Middle frontal gyrus (tissue), 1 donor: ENCODE results near the gene KCNH3.

Source experiments
- DNase-seq: peaks from one replicate; pipeline ENCODE4 v3.0.0-alpha.2; 2015; ENCODE audit warnings: low spot score; ENCODE audit errors: extremely low spot score

Gene KCNH3

GRCh38 chr12:49543914-49544815 is 5.3 kb downstream of the KCNH3 start:
- DNase-seq: no peak

- DNase-seq: no peak
Observed at GRCh38 chr12:49545815-49546214, 7.0 kb downstream of the KCNH3 start.

DNA sequence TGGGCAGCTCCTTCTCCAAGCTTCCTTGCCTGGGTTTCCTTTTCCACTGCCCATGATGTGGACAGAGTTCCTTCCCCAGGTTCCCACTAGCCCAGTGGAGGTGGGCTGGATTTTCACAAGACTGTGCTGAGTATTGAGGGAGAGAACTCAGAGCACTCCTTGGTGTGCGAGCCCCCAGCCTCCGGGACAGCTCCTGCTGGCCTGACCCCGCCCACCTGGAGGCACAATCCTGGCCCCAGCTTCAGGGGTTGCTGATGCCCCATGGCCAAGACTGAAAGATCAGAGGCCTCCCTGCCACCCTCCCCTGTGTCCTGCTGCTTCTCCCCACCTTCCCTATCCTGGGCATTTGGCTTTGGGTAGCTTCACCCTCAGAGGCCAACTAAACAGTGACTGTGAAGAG is 7.7 kb downstream of the KCNH3 start:
- DNase-seq: no peak

- no peak for DNase-seq
Observed at GRCh38 chr12:49547090-49547690, 8.4 kb downstream of the KCNH3 start.

DNA sequence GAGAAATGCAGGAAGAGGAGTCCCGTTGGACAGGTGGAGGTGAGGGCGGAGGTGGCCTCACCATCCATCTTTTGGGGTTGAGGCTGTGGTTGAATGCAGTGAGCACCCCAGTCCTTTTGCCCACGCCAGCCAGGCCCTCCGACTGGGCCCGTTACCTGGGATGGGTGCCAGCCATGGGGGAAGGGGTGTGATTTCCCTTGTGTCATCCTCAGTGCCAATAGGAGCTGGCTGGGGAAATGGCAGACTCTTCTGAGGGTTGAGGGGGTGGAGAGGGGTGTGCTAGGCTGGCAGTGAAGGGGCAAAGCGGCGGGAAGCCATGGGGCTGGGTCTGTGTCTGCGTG is 9.6 kb downstream of the KCNH3 start:
- DNase-seq: no peak

- DNase-seq: no peak
Observed at GRCh38 chr12:49548822-49549648, 10.2 kb downstream of the KCNH3 start.

DNA sequence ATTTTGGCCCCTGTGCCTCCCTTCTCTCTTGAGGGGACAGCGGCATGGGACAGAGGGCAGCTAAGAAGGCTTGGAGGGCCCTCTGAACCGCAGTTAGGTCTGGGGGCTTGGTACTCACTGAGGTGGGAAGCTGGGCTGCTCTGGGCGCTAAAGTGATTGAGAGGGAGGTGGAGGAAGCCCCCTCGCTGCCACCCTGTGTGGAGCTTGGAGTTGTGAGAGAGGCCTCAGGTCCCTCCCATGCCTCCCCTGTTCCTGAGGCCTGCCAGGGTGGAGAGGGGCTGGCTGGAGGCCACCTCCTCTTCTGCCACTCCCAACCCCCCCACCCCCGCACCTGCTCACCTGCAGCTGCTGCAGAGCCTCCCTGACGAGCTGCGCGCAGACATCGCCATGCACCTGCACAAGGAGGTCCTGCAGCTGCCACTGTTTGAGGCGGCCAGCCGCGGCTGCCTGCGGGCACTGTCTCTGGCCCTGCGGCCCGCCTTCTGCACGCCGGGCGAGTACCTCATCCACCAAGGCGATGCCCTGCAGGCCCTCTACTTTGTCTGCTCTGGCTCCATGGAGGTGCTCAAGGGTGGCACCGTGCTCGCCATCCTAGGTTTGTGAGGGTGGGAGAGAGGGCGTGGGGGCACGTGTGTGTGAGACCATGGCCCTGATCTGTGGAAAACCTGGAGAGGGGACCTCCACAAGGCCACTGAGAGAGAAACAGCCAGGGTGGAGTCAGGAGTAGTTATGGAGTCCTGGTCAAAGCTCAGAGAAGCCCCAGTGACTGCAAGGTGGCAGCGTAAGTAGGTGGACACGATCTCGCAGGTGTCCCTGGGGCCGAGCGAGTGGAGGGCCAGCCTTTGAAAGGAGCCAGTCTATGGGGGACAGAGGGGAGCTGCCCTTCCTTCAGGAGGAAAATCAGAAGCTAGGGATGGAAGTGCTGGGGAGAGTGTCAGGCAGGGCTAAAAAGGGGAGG is 11.2 kb downstream of the KCNH3 start:
- no peak for DNase-seq

GRCh38 chr12:49550693-49551252 is 11.9 kb downstream of the KCNH3 start:
- DNase-seq: no peak

DNA sequence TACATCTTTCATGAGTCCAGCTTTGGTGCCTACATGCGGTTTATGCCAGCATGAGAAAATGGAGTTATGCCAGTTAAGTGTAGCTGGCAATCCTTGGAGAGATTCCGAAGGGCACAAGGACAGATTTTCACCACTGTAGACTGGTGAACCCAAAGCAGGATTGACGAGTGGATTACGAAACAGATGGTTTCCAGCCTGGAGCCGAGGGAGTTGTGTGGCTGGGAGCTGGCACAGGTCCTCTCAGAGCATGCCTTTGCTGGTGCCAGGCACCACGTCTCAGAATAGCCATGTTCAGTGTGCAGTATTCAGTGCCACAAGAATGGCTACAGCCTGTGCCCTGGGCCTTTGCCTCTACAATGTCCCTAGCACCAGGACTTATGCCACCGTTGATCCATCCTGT is 13.2 kb downstream of the KCNH3 start:
- DNase-seq: peak; percentile 48

DNA sequence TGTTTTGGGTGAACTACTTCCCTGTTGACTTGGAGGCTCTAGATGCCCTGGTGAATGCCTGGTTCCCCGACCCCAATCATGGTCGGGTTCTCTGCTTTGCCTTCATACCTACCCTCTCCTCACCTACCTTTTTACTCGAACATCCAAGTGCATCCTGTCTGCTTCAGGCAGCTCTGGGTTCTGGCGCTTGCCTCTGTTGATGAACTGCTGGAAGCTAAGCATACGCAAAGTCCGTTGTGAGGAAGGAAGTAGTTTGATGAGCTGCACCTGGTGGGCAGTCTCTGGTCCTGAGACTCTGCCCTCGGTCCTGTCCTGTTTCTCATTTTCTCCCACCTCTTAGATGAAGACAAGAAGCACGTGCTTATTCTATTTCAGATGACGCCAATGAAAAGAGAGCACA is 13.6 kb downstream of the KCNH3 start:
- DNase-seq: no peak

GRCh38 chr12:49552899-49553298 is 14.1 kb downstream of the KCNH3 start:
- no peak for DNase-seq

- no peak for DNase-seq
Observed at GRCh38 chr12:49553512-49554088, 14.8 kb downstream of the KCNH3 start.

DNA sequence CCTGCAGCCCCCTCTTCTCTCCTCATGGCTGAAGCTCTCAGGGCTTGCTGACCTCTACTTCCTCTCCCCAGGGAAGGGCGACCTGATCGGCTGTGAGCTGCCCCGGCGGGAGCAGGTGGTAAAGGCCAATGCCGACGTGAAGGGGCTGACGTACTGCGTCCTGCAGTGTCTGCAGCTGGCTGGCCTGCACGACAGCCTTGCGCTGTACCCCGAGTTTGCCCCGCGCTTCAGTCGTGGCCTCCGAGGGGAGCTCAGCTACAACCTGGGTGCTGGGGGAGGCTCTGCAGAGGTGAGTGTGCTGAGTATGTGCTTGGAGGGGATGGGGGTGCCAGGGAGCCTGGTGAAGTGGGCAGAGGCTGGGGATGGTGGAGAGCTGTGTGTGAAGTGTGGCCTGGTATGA is 15.4 kb downstream of the KCNH3 start:
- no peak for DNase-seq

GRCh38 chr12:49555631-49556390 is 17.0 kb downstream of the KCNH3 start:
- DNase-seq: no peak

DNA sequence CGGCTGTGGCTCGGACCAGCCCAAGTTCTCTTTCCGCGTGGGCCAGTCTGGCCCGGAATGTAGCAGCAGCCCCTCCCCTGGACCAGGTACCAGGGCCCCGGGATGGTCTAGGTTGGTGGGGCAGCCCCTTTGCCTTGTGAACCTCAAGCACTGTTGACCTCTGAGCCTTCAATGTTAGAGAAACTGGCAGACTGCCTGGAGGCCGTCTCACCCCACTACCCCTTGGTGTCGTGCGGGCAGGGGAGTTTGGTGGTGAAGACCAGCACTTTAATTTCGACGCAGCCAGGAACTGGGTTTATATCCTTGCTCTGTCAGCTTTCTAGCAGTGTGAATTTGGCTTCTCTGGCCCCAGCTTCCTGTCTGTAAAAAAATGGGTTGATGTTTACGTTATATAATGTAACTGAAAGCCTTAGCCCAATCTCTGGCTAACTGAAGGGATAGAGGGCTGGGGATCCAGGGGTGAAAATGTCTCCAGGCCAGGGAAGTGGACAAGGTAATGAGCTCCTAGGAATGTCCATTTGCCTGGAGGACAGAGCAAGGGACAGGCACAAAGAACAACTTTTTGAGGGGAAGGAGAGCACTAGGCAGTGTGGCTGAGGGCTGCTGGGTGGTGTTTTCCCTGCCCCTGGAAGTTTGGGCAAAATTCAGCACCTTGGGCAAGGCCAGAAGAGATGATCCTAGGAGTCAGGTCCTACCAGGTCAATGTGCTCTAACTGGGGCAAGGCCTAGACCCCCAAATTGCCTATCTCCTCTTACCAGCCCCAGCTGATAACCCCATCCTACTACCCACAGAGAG is 17.8 kb downstream of the KCNH3 start:
- no peak for DNase-seq

GRCh38 chr12:49557187-49557916 is 18.5 kb downstream of the KCNH3 start:
- DNase-seq: no peak

- no peak for DNase-seq
Observed at GRCh38 chr12:49557917-49558215, 19.0 kb downstream of the KCNH3 start.

- no peak for DNase-seq
Observed at GRCh38 chr12:49558526-49558925, 19.7 kb downstream of the KCNH3 start.
